ENCODE data around the gene OCIAD2.
"Not testable (repeated sequence)": the region's sequence is repeated elsewhere in the genome, so short reads cannot be mapped to it uniquely, and the experiment has no call there.

Gene OCIAD2

GRCh38 chr4:48851651-48852050, 54.9 kb downstream of the OCIAD2 start:
- DNase-seq, result no peak

GRCh38 chr4:48848799-48849198, 57.8 kb downstream of the OCIAD2 start:
- DNase-seq, result not testable (repeated sequence)

GRCh38 chr4:48844843-48845242, 61.7 kb downstream of the OCIAD2 start:
- DNase-seq, result no peak

GRCh38 chr4:48841045-48841827, 65.3 kb downstream of the OCIAD2 start:
- no peak for DNase-seq

- DNase-seq, result no peak
Measured at GRCh38 chr4:48836658-48837057, 69.9 kb downstream of the OCIAD2 start.
